ENCODE results near the gene ZNF71. TPM values are rescaled to one million over a fixed set of nuclear protein-coding genes. Genes with fewer than 3 reads are reported as not detected.
A peak's percentile ranks its signal among the peaks of the same experiment; 100 is the strongest.

The ZNF71 gene
- polyA plus RNA-seq, 3 donors = 2.6 to 4.0 (median 4.0) TPM

- Histone ChIP-seq H3K4me2 (replicated peaks; ENCODE audit: extremely low read depth, low read length, poor library complexity, severe bottlenecking) (no peak overlapping the region), H3K36me3 (replicated peaks in 1 of 2; ENCODE audit: control insufficient read depth in 1 of 2, insufficient read depth in 2 of 2, low read length in 2 of 2) (peaks cover 6 to 39% of the 10 kb centered on the region in 2 donors), H3K9me3 (replicated peaks in 1 of 2; ENCODE audit: control insufficient read depth in 1 of 2, insufficient read depth in 1 of 2, low read length in 2 of 2) (peaks cover 77 to 78% of the 10 kb centered on the region in 2 donors), H3K4me1 (ENCODE audit: control insufficient read depth in 1 of 2, insufficient read depth in 2 of 2, low read length in 2 of 2) (no peaks in the 10 kb centered on the region), H2AFZ (ENCODE audit: insufficient read depth, low read depth, low read length, poor library complexity, severe bottlenecking) (no peak overlapping the region), H3K27ac (ENCODE audit: low read depth in 1 of 2, low read length in 2 of 2) (no peak overlapping the region), H3K9ac (ENCODE audit: insufficient read depth, low read length, poor library complexity, severe bottlenecking) (no peak overlapping the region), H3K4me3 (replicated peaks in 1 of 3; ENCODE audit: low read depth in 2 of 3, low read length in 3 of 3) (peak overlapping the region in 1 of 3 experiments; percentile 32), H3K79me2 (ENCODE audit: insufficient read depth, low read length) (peaks cover 2% of the 10 kb centered on the region), H4K20me1 (ENCODE audit: insufficient read depth, low read length) (no peaks in the 10 kb centered on the region), H3K27me3 (ENCODE audit: control insufficient read depth in 2 of 2, insufficient read depth in 2 of 2, low read length in 2 of 2) (no peaks in the 10 kb centered on the region)
- DNase-seq = no peak
- Mint-ChIP-seq H3K27me3 (ENCODE audit: low read depth in 3 of 3) (no peaks in the 10 kb centered on the region), H3K4me1 (no peaks in the 10 kb centered on the region), H3K36me3 (peaks cover 42 to 57% of the 10 kb centered on the region in 2 donors), H3K9me3 (peaks cover 43 to 89% (median 76%) of the 10 kb centered on the region in 7 donors), H3K27ac (peak overlapping the region in 1 of 7 donors; percentile 48), H3K4me3 (no peak overlapping the region)
- TF ChIP-seq, protein P1, sequence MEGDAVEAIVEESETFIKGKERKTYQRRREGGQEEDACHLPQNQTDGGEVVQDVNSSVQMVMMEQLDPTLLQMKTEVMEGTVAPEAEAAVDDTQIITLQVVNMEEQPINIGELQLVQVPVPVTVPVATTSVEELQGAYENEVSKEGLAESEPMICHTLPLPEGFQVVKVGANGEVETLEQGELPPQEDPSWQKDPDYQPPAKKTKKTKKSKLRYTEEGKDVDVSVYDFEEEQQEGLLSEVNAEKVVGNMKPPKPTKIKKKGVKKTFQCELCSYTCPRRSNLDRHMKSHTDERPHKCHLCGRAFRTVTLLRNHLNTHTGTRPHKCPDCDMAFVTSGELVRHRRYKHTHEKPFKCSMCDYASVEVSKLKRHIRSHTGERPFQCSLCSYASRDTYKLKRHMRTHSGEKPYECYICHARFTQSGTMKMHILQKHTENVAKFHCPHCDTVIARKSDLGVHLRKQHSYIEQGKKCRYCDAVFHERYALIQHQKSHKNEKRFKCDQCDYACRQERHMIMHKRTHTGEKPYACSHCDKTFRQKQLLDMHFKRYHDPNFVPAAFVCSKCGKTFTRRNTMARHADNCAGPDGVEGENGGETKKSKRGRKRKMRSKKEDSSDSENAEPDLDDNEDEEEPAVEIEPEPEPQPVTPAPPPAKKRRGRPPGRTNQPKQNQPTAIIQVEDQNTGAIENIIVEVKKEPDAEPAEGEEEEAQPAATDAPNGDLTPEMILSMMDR (IDR thresholded peaks at IDR 0.05) = no peak
- WGBS (ENCODE audit: insufficient coverage) = 96% methylated on average over 3 of the region's 3 CpGs
- intact Hi-C loops (cut with micrococcal nuclease) = no loop called here
Observed at GRCh38 chr19:56601375-56601774, 6.3 kb downstream of the ZNF71 start.

- peaks cover 36 to 42% of the 10 kb centered on the region in 2 donors for H3K36me3 Mint-ChIP-seq
- H3K27me3 Mint-ChIP-seq (ENCODE audit: low read depth in 3 of 3) = no peaks in the 10 kb centered on the region
- Histone ChIP-seq H3K79me2 (ENCODE audit: insufficient read depth, low read length) (peaks cover 2% of the 10 kb centered on the region), H3K4me3 (replicated peaks in 1 of 3; ENCODE audit: low read depth in 2 of 3, low read length in 3 of 3) (no peak overlapping the region), H4K20me1 (ENCODE audit: insufficient read depth, low read length) (no peaks in the 10 kb centered on the region), H3K4me2 (replicated peaks; ENCODE audit: extremely low read depth, low read length, poor library complexity, severe bottlenecking) (no peak overlapping the region), H2AFZ (ENCODE audit: insufficient read depth, low read depth, low read length, poor library complexity, severe bottlenecking) (no peak overlapping the region), H3K9ac (ENCODE audit: insufficient read depth, low read length, poor library complexity, severe bottlenecking) (no peak overlapping the region), H3K27ac (ENCODE audit: low read depth in 1 of 2, low read length in 2 of 2) (no peak overlapping the region), H3K4me1 (ENCODE audit: control insufficient read depth in 1 of 2, insufficient read depth in 2 of 2, low read length in 2 of 2) (no peaks in the 10 kb centered on the region), H3K9me3 (replicated peaks in 1 of 2; ENCODE audit: control insufficient read depth in 1 of 2, insufficient read depth in 1 of 2, low read length in 2 of 2) (peaks cover 76 to 89% of the 10 kb centered on the region in 2 donors), H3K36me3 (replicated peaks in 1 of 2; ENCODE audit: control insufficient read depth in 1 of 2, insufficient read depth in 2 of 2, low read length in 2 of 2) (peaks cover 6 to 39% of the 10 kb centered on the region in 2 donors), H3K27me3 (ENCODE audit: control insufficient read depth in 2 of 2, insufficient read depth in 2 of 2, low read length in 2 of 2) (no peaks in the 10 kb centered on the region)
- TF ChIP-seq, protein P1 (IDR thresholded peaks at IDR 0.05) = no peak
- H3K9me3 Mint-ChIP-seq = peaks cover 47 to 90% (median 83%) of the 10 kb centered on the region in 7 donors
- no peak overlapping the region for H3K27ac Mint-ChIP-seq
- intact Hi-C loops (cut with micrococcal nuclease) = no loop called here
- WGBS (ENCODE audit: insufficient coverage) = 92% methylated on average over 5 of the region's 6 CpGs
- no peak for DNase-seq
- no peak overlapping the region for H3K4me3 Mint-ChIP-seq
- no peaks in the 10 kb centered on the region for H3K4me1 Mint-ChIP-seq
Observed at GRCh38 chr19:56603829-56604228, 8.7 kb downstream of the ZNF71 start.

All from CD14-positive monocyte (primary cell).